ENCODE results near the gene LAMC2.
"Not testable (repeated sequence)": the region's sequence is repeated elsewhere in the genome, so short reads cannot be mapped to it uniquely, and the experiment has no call there.

Gene LAMC2

GRCh38 chr1:183272390-183272848, 86.4 kb downstream of the LAMC2 start:
- peak; percentile 94 for DNase-seq (ENCODE audit: low read depth)
- TF ChIP-seq, protein P1, sequence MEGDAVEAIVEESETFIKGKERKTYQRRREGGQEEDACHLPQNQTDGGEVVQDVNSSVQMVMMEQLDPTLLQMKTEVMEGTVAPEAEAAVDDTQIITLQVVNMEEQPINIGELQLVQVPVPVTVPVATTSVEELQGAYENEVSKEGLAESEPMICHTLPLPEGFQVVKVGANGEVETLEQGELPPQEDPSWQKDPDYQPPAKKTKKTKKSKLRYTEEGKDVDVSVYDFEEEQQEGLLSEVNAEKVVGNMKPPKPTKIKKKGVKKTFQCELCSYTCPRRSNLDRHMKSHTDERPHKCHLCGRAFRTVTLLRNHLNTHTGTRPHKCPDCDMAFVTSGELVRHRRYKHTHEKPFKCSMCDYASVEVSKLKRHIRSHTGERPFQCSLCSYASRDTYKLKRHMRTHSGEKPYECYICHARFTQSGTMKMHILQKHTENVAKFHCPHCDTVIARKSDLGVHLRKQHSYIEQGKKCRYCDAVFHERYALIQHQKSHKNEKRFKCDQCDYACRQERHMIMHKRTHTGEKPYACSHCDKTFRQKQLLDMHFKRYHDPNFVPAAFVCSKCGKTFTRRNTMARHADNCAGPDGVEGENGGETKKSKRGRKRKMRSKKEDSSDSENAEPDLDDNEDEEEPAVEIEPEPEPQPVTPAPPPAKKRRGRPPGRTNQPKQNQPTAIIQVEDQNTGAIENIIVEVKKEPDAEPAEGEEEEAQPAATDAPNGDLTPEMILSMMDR (IDR thresholded peaks at IDR 0.05; ENCODE audit: control insufficient read depth, insufficient read depth, low read depth, low read length, missing control alignments): no peak

GRCh38 chr1:183273300-183273699, 87.2 kb downstream of the LAMC2 start:
- no peak overlapping the region for H3K4me3 ChIP-seq (ENCODE audit: control insufficient read depth, low read depth, low read length)
- no peak for DNase-seq (ENCODE audit: low read depth)
- TF ChIP-seq, protein P1 (IDR thresholded peaks at IDR 0.05; ENCODE audit: control insufficient read depth, insufficient read depth, low read depth, low read length, missing control alignments): no peak

More at GRCh38 chr1:183272390-183272848, 86.4 kb downstream of the LAMC2 start:
- no peak overlapping the region for H3K4me3 ChIP-seq (ENCODE audit: control insufficient read depth, low read depth, low read length)

DNA sequence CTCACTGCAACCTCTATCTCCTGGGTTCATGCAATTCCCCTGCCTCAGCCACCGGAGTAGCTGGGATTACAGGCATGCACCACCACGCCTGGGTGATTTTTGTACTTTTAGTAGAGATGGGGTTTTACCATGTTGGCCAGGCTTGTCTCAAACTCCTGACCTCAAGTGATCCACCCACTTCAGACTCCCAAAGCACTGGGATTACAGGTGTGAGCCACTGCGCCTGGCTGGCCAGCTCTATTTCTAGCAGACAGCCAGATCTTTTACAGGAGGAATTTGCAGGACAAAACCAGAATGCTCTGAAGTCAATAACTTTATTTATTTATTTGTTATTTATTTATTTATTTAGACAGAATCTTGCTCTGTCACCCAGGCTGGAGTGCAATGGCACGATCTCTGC, 87.9 kb downstream of the LAMC2 start:
- H3K4me3 ChIP-seq (ENCODE audit: control insufficient read depth, low read depth, low read length); DNase-seq (ENCODE audit: low read depth): not testable (repeated sequence)

GRCh38 chr1:183274836-183275235, 88.8 kb downstream of the LAMC2 start:
- TF ChIP-seq, protein P1 (IDR thresholded peaks at IDR 0.05; ENCODE audit: control insufficient read depth, insufficient read depth, low read depth, low read length, missing control alignments): no peak
- no peak overlapping the region for H3K4me3 ChIP-seq (ENCODE audit: control insufficient read depth, low read depth, low read length)
- no peak for DNase-seq (ENCODE audit: low read depth)

- no peak for DNase-seq (ENCODE audit: low read depth)
- H3K4me3 ChIP-seq (ENCODE audit: control insufficient read depth, low read depth, low read length): no peak overlapping the region
- TF ChIP-seq, protein P1 (IDR thresholded peaks at IDR 0.05; ENCODE audit: control insufficient read depth, insufficient read depth, low read depth, low read length, missing control alignments): no peak
Measured at GRCh38 chr1:183275322-183275721, 89.3 kb downstream of the LAMC2 start.

DNA sequence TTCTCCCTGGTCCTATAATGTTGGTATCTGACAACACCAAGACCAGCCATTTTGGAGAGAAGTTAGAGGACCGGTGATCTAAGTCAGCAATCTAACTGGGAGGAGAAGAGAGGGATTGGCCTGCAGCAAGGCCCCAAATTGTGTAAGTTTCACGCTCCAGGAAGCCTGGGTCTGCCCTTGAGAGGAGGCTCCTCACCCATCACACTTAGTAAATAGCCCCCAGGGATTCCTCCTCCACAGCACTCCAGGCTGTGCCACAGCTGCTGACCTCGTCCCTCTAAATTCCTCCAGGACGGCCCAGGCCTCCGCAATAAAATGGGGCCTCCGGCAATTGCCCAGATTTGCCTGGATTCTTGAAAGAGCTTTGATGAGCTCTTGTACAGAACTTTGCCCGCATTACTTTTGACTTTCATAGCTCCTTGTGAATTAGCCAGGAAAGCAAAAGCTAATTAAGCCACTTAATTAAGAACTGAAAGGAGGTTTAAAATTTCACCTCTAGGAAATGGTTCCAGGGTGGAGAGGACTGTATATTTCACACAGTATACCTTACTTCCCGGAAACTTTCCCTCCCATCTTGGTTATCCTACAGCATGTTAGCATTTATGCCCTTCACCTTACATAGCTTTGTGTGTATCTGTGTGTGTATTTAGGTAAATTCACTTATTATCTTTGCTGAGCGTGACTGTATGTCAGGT, 90.5 kb downstream of the LAMC2 start:
- DNase-seq (ENCODE audit: low read depth): no peak
- no peak overlapping the region for H3K4me3 ChIP-seq (ENCODE audit: control insufficient read depth, low read depth, low read length)
- TF ChIP-seq, protein P1 (IDR thresholded peaks at IDR 0.05; ENCODE audit: control insufficient read depth, insufficient read depth, low read depth, low read length, missing control alignments): no peak

DNA sequence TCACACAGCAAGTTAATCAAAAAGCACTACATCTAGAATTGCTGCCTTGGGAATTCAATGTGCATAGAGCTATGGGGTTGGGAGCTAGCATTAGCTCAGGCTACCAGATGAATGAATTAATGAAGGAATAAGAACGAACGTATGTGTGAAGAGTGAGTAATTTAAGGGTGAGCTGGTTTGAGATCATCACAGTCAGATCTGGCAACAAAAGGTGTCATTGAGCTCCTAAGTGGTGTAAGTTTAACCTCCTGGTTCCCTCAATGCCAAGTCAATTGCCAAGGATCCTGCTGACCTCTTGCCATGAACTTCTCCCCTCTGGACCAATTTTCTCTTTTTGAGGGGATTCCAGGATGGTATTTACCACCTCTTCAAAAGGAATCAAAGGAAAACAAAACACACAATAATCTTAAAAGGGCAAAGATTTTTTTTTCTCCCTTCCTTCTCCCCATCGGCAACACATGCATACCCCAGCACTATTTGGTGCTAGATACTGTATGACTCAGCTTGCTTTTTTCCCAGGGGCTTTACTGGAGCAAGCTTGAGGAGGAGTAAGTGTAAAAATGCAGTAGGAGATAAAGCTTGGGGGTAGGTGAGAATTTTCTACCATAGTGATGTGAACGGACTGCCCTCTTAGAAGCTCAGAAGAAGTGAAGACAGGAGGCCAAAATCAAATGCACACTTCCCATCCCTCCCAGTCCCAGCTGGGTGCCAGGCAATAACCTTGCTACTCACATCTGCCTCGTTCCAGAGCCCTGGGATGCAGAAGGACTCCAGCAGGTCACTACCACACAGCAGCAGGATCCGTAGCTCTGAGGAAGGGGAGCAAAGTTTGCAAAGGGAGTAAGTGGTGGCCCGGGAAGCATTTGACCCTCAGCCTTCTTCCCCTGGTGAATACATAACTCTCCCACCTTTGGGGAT, 92.0 kb downstream of the LAMC2 start:
- no peak overlapping the region for H3K4me3 ChIP-seq (ENCODE audit: control insufficient read depth, low read depth, low read length)
- DNase-seq (ENCODE audit: low read depth): no peak
- TF ChIP-seq, protein P1 (IDR thresholded peaks at IDR 0.05; ENCODE audit: control insufficient read depth, insufficient read depth, low read depth, low read length, missing control alignments): no peak
